GM21528 (cell line): ENCODE data around the gene CD151.

Source experiments
- ATAC-seq: cut with Tn5 transposase; IDR thresholded peaks from one replicate; pipeline ENCODE4 v1.9.1; 2021; ENCODE audit warnings: mild to moderate bottlenecking, moderate library complexity; ENCODE audit not compliant: unreplicated experiment, low FRiP score

The CD151 gene

DNA sequence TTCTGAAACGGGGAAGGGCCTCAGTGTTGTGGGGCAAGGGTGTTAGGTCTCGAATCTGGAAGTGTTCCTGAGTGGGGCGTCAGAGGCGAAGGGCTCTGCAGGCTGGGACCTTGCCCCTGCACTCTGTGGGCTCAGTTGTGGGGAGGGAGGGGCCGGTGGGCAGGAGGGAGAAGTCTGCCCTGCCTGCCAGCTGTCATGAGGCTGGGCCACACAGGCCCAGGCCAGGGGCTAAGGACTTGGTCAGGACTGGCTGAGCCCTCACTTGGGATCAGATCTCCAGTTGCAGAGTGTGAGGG lies 4.9 kb upstream of the CD151 start, which contains the start of gene CRACR2B:
TSS of gene CRACR2B (plus strand) at position 23 of the 296 bp plus-strand sequence. CDS start 689 bp downstream, outside the sequence.
- peak; percentile 22 for ATAC-seq

DNA sequence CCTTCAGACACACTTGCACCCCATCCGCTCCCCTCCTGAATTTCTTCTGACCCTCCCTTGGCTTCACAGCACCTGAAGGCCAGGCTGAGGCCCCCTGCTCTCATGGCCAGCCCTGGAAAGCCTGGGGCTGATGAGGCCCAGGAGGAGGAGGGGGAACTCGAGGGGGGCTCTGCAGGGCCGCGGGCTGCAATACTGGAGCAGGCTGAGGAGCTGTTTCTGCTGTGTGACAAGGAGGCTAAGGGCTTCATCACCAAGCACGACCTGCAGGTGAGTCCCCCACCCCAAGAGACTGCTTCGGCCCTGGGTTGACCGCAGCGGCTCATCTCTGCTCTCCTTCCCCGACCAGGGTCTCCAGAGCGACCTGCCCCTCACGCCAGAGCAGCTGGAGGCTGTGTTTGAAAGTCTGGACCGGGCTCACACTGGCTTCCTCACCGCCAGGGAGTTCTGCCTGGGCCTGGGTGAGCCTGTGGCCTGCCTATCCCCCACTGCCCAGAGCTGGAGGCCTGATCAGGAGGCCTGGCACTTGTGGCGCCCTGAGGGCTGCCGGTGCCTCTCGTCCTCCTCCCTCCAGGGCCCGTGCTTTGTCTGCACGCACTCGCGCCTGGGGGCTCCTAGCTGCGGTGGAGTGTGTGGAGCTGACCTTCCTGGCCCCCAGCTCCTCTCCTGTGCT lies 4.1 kb upstream of the CD151 start:
- no peak for ATAC-seq

DNA sequence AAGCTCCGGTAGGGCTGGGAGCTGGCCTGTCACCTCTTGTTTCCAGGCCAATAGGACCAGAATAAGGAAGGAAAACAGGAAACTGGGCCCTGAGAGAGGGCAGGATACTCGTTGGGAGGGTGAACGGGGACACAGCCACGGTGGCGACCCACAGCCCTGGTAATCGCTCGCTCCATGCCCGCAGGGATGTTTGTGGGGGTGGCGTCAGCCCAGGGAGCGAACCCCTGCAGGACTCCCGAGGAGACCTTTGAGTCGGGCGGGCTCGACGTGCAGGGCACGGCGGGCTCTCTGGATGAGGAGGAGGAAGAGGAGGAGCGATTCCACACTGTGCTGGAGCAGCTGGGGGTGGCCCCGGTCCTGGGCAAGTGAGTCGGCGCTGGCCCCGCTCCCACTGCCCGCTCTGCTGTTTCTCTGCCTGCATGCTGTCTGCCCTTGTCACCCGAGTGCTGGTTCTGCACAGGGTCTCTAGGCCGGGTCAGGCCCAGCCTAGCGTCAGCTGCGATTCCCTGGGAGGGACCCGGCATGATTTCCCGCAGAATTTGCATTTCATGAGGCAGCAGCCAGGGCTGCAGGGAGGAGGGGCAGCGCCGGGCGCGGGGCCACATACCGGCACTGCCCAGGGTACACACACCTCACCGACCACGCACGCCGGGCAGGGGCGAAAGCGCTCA lies 3.4 kb upstream of the CD151 start:
- ATAC-seq: no peak

DNA sequence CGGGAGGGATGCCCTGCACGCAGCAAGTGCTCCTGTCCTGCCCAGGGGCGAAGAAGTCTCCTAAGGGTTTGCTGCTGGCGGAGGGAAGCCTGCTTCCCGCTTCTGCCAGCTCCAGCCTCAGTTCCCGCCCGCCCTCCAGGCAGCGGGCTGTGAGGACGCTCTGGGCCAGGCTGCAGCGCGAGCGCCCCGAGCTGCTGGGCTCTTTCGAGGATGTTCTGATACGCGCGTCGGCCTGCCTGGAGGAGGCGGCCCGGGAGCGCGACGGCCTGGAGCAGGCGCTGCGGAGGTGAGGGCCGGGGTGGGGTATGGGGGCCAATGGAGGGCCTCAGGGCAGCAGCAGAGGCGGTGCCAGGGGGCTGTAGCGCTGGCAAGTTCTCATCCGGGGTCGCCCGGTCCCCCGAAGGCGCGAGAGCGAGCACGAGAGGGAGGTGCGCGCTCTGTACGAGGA lies 2.9 kb upstream of the CD151 start:
- no peak for ATAC-seq

DNA sequence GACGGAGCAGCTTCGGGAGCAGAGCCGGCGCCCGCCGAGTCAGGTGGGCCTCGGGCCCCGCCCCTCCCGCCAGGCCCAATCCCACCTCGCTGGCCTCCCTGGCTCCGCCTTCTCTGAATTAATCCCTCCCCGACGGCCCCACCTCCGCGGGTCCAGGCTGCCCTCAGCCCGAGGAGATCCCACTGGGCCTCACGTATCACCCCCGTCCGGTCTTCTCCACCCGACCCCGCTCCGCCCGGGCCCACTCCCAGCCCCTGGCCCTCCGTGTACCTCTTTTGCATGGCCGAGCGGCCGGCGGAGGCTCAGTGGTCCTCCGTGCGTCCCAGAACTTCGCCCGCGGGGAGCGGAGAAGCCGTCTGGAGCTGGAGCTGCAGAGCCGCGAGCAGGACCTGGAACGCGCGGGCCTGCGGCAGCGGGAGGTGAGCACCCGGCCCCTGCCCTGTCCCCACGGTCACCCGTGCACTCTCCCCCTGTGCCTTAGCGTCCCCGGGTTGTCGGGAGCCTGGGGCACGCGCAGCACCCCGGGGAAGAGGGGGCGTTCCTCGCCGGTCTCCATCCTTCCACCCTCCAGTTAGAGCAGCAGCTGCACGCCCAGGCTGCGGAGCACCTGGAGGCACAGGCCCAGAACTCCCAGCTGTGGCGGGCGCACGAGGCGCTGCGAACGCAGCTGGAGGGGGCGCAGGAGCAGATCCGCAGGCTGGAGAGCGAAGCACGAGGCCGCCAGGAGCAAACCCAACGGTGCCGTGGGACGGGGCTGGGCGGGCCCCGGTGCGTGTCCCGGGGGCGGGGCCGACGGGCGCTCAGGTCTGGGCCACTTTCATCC lies 2.2 kb upstream of the CD151 start:
- no peak for ATAC-seq

DNA sequence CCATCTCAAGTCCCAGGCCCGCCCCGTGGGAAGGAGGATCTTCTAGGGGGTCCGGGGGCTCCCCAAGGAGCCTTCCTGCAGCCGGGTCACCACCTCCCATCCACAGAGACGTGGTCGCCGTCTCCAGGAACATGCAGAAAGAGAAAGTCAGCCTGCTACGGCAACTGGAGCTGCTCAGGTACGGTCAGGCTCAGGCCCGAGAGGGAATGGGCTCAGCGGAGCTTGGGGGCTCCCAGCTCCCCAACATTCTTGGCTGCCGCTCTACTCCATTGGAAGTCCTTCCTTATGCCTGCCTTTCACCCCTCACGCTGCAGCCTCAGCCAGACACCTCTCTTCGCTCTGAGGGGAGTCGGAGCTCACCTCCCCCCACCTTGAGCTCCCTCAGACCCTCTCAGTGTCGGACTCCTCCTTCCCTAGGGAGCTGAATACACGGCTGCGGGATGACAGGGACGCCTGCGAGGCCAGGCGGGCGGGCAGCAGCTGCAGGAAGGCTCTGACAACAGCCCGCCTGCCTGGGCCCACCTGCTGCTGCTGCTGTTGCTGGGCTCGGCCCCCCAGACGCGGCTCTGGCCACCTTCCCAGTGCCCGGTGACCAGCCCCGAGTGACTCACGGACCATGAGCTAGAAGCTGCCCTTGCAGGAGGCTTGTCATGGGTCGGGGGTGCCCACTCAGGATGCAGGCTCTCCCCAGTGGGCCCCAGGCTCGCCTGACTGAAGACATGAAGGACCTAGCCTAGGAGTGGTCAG lies 1.5 kb upstream of the CD151 start:
- no peak for ATAC-seq

DNA sequence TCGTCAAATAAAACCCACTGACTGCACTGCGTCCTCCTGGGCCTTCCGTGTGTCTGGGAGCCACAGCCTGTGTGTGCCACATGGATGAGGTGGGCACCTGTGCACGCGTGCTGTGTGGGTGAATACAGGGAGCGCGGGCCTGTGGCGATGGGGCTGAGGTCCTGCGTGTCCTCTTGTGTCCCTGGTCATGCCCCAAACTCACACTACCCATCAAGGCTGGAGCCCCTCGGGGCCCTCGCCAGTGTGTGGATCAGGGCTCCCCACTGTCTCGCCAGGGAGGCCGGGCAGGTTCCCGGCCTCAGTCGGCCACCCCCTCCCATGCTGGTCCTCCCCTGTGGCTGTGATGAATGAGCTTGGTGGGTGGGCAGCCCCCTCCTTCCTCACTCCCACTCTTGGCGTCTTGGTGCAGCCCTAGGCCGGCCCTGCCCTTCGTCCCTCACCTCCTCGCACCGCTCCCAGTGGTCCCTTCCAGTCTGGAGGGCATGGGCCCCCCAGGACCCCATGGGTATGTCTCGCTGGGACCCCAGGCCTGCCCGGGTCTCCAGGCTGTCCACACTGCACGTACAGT lies 707 bp upstream of the CD151 start:
- no peak for ATAC-seq

DNA sequence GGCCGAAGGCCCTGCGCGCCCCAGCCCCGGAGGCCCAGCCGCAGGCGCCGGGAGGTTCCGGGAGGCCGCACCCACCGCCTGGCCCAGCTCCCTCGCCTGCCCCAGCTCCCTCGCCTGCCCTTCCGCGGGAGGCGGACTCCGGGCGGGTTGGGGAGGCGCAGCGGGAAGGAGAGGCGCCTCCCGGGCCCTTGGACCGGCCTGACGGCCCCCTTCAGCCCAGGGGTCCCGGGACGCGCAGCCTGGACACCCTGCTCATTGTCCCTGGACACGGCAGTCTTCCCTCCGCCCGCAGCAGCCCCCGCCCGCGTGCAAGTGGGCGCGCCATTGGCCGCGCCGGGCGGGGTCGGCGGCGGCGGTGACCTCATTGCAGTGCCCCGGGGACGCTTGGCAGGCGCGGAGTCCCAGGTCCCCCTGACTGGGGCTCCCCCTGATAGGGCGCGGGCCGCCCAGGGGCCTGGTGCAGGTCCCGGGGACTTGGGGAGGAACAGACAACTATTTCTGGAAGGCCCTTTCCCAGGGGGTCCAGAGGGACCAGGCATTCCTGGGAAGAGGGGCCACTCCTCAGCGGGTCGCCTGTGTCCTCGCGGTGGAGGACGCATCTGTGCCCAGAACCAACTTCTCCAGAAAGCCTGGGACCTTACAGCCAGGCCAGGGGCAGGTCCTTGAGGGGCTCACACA lies 501 bp downstream of the CD151 start:
- ATAC-seq: no peak

DNA sequence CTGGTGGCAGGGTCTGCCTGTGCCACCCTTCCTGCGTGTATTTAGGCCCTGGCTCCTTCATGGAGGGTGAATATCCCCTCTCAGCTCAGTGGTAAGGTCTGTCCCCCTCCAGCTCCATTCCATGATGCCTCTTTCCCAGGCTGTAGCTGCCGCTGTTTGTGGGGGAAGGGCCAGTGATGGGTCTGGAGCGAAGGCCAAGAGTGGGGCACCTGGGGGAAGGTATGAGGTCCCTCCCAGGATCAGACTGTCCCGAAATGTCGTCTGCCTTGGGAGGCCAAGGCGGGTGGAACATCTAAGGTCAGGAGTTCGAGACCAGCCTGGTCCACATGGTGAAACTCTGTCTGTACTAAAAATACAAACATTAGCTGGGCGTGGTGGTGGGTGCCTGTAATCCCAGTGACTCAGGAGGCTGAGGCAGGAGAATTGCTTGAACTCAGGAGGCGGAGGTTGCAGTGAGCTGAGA lies 1.1 kb downstream of the CD151 start:
- no peak for ATAC-seq

DNA sequence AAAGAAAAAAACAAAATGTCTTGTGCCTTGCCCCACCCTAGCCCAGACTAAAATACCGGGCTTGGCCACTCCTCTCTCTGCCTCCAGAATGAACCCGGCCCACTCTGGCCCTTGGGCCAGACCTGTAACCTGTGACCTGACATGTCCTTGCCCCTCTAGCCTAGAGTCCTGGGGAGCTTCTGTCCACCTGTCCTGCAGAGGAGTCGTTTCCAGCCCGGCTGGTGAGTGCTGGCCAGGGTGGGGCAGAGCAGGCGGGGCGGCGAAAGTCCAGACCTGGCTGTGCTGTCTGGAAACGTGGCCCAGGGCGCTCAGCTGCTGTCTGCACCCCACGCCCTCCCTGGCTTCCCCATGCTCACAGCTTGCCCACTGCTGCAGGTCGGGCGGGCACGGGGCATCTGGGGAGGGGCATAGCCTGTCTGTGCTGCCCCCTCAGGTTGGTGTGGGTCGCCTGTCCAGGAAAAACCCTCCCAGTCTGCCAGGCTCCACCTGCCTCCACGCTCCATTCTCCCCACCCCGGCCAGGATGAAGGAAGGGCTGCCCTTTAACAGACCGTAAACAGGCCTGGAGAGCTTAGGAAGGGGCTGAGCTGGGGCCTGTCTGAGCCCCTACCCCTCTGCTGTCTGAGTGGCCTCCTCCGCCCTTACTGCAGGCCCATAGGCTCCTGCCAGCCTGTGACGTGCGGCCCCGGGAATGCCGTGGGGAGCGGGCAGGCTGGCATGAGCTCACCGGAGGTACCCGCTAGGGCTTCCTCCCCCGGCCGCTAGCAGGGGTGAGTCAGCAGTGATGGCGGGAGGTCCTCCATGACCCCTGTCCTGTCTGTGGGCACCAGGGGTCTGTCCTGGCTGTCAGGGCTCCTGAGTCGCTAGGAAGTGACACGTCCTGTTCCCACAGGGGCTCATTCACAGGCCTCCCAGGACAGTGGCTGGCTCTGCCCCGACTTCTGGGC lies 1.9 kb downstream of the CD151 start:
- no peak for ATAC-seq

DNA sequence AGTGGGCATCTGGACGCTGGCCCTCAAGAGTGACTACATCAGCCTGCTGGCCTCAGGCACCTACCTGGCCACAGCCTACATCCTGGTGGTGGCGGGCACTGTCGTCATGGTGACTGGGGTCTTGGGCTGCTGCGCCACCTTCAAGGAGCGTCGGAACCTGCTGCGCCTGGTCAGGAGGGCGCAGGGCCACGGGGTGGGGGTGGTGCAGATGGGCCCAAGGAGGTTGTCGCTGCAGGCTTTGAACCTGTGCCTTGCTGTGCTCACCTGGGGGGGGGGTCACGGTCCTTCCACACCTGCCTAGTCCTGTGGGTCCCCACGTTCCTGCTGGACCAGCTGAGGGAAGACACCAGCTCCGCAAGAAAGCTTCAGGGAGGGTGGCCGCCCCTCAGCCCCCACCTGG lies 3.5 kb downstream of the CD151 start:
- ATAC-seq: no peak

DNA sequence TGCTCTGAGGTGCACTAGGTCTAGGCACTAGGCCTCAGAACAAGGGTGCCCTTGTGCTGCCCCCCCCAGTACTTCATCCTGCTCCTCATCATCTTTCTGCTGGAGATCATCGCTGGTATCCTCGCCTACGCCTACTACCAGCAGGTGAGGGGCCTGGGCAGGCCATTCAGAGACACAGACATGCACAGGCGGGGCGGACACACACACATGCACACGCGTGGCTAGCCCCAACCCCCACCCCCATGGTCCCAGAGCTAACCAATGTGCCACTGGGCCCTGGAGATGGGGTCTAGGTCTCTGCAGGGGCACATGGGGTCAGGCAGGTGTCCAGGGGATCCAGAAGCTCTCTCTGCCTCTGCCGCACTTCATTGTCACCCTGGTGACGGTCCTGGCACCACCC lies 3.9 kb downstream of the CD151 start:
- ATAC-seq: no peak

DNA sequence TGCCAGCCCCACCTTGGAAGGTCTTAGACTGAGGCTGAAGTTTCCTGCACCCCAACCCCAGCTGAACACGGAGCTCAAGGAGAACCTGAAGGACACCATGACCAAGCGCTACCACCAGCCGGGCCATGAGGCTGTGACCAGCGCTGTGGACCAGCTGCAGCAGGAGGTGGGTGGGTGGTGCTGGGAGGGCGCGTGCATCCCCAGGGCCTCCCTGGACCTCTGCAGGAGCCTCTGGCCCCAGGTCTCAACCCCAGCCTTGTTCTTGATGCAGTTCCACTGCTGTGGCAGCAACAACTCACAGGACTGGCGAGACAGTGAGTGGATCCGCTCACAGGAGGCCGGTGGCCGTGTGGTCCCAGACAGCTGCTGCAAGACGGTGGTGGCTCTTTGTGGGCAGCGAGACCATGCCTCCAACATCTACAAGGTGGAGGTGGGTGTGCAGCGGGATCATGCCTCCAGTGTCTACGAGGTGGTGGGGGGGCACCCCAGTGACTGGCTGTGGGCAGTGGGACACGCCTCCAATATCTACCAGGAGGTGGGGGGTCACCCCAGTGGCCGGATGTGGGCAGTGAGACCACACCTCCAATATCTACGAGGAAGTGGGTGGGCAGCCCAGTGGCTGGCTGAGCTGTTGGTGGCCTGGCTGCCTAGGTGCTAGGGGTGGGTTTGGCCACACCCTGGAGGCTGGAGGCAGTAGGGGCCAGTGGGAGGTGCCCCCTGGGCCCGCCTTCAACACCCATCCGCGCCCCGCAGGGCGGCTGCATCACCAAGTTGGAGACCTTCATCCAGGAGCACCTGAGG lies 4.6 kb downstream of the CD151 start:
- no peak for ATAC-seq

DNA sequence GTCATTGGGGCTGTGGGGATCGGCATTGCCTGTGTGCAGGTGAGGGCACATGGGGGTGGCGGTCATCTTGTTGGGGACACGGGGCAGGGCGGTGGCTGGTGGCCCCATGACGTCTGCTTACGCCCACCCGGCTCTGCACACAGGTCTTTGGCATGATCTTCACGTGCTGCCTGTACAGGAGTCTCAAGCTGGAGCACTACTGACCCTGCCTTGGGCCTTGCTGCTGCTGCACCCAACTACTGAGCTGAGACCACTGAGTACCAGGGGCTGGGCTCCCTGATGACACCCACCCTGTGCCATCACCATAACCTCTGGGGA lies 5.2 kb downstream of the CD151 start:
- ATAC-seq: no peak

DNA sequence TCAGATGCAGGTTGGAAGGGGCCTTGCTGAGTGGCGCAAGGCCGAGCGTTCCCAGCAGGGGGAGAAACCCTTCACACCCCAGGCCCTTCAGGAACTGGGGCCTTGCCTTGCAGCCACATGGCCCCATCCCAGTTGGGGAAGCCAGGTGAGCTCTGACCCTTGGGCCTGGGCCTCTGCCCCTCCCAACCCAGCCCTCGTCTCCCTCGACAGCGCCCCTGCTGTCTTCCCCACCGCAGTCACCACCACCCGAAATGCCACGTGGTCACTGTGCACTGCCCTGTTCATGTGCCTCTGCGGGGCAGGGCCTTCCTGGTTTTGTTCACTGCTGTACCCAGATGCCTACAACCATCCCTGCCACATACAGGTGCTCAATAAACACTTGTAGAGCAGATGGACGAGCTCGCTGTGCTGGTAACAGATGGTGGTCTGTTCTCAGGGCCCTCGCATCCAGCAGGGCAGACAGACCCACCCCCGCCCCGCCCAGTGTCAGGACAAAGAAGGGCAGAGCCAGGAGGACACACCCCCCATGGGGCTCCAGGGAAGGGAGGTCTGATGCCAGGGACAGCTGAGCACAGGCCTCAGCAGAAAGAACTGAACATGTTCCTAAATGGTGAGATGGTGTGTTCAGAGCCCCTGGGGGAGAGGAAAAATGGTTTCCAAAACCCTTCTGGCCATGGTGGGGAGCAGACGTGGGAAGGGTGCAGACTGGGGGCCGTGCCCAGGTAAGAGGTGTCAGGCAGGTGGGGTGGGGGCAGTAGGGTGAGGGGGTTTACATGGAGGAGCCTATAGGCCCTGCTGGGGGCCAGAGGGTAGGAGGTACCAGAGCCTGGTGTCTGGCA lies 5.9 kb downstream of the CD151 start:
- no peak for ATAC-seq

DNA sequence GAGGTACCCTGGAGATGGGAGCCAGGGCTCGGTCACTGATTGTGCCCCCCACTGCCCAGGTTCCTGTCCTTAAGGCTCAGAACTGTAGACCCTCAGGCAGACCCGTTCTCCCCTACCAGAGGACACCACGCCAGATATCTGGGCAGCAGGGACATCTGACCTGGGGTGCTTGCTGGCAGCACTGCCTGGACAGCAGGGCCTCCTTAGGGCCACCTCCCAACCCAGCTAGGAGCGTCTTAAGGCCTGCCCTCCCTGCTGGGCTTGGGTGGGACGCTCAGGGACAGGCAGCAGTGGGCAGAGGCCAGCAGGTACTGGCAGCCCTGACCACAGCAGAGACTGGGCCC lies 6.5 kb downstream of the CD151 start:
- no peak for ATAC-seq

DNA sequence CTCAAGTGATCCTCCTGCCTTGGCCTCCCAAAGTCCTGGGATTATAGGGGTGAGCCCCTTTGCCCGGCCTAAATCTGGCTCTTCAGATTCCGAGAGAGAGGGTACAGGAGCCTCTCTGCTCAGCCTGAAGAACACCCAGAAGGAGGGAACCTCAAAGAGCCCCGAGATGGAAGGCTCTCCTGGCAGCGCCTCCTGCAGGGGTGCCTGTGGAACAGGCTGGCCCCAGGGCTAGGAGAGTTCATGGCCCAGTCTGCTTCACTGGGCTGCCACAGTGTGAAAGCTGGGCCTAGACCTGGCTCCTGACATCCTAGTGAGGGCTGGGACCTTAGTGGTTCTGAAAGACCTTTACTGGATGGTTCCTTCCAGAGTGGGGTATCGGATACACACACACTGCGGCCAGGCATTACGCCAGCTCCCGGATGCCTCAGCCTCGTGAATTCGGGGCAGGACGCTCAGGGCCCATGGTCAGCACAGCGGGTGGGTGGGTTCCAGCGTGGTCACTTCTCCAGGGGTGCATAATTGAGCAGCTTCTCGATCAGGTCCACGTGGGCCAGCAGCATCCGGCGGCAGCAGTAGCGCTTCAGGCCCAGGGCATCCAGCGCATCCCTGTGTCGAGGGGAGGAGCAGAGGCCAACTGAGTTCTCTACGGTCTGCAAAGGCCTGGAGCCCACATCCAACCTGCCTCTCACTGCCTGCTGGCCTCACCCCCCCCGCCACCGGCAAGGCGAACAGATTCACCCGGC lies 7.3 kb downstream of the CD151 start:
- ATAC-seq: no peak
